Osteoblast (primary cell): ENCODE data around the gene KRTAP5-10. TPM values are rescaled to one million over a fixed set of nuclear protein-coding genes. Genes with fewer than 3 reads are reported as not detected.
"Not testable (repeated sequence)": the region's sequence is repeated elsewhere in the genome, so short reads cannot be mapped to it uniquely, and the experiment has no call there.

Source experiments
- DNase-seq: peaks from one replicate; pipeline ENCODE4 v3.0.0; 2011; ENCODE audit warnings: low spot score, mixed read lengths; ENCODE audit not compliant: insufficient read length; ENCODE audit errors: missing footprints
- H2AFZ ChIP-seq: 2 replicates; pipeline ENCODE4 v1.6.0; 2011; ENCODE audit warnings: mild to moderate bottlenecking, low read length
- H3K27ac ChIP-seq: 2 replicates; pipeline ENCODE4 v1.5.1; 2011; ENCODE audit warnings: mild to moderate bottlenecking, low read depth, low read length, moderate library complexity
- H3K27me3 ChIP-seq: 2 replicates; pipeline ENCODE4 v1.6.0; 2012; ENCODE audit warnings: mild to moderate bottlenecking, control low read depth, inconsistent platforms, low read length, moderate library complexity; ENCODE audit not compliant: insufficient read depth
- H3K36me3 ChIP-seq: 2 replicates; pipeline ENCODE4 v1.5.1; 2011; ENCODE audit warnings: mild to moderate bottlenecking, low read length, control low read depth, moderate library complexity; ENCODE audit not compliant: insufficient read depth
- H3K4me1 ChIP-seq: 2 replicates; pipeline ENCODE4 v1.5.1; 2011; ENCODE audit warnings: mild to moderate bottlenecking, low read length, control low read depth, moderate library complexity; ENCODE audit not compliant: insufficient read depth
- H3K4me2 ChIP-seq: 2 replicates; pipeline ENCODE4 v1.6.0; 2011; ENCODE audit warnings: mild to moderate bottlenecking, low read length; ENCODE audit not compliant: insufficient read depth
- H3K4me3 ChIP-seq: fragments of 200-600 bp; sonication (generic); 3 replicates; pipeline ENCODE4 v1.5.1; 2012; ENCODE audit warnings: mild to moderate bottlenecking, low read length, inconsistent platforms; ENCODE audit not compliant: insufficient read depth
- H3K79me2 ChIP-seq: 2 replicates; pipeline ENCODE4 v1.6.0; 2012; ENCODE audit warnings: mild to moderate bottlenecking, low read length, control low read depth, inconsistent platforms; ENCODE audit not compliant: insufficient read depth
- H3K9me3 ChIP-seq: 2 replicates; pipeline ENCODE4 v1.5.1; 2011; ENCODE audit warnings: low read depth, low read length, control low read depth
- H4K20me1 ChIP-seq: 2 replicates; pipeline ENCODE4 v1.6.0; 2012; ENCODE audit warnings: mild to moderate bottlenecking, low read length, control low read depth; ENCODE audit not compliant: insufficient read depth
- CTCF ChIP-seq: IDR thresholded peaks from 2 replicates; pipeline ENCODE4 v1.5.1; 2011; ENCODE audit warnings: mild to moderate bottlenecking, low read depth, low read length, moderate library complexity; ENCODE audit errors: extremely low read depth
- total RNA-seq: library from RNA; depleted of rRNA; stranded (reverse); fragments of >200 nt; gene quantifications from 2 replicates; pipeline ENCODE4 v1.2.3, GENCODE V29; 2012

KRTAP5-10 gene
- total RNA-seq, 1 donor, result 0.36 TPM

GRCh38 chr11:71572811-71573210 is 7.4 kb downstream of the KRTAP5-10 start:
- H3K79me2 ChIP-seq, result no peaks in the 10 kb centered on the region
- no peaks in the 10 kb centered on the region for H3K36me3 ChIP-seq
- no peak overlapping the region for H2AFZ ChIP-seq
- H3K4me2 ChIP-seq, result no peak overlapping the region
- no peaks in the 10 kb centered on the region for H3K9me3 ChIP-seq
- peak; percentile 39 for DNase-seq
- H3K27ac ChIP-seq, result no peak overlapping the region
- peaks cover 33% of the 10 kb centered on the region for H3K27me3 ChIP-seq
- TF ChIP-seq CTCF, result no peak
- no peak overlapping the region for H3K4me3 ChIP-seq
- H3K4me1 ChIP-seq, result no peaks in the 10 kb centered on the region
- no peaks in the 10 kb centered on the region for H4K20me1 ChIP-seq

- Histone ChIP-seq H2AFZ (no peak overlapping the region), H4K20me1 (no peaks in the 10 kb centered on the region), H3K27ac (no peak overlapping the region), H3K4me2 (no peak overlapping the region), H3K9me3 (no peaks in the 10 kb centered on the region), H3K79me2 (no peaks in the 10 kb centered on the region), H3K27me3 (peaks cover 29% of the 10 kb centered on the region), H3K4me3 (no peak overlapping the region), H3K36me3 (no peaks in the 10 kb centered on the region), H3K4me1 (no peaks in the 10 kb centered on the region)
- TF ChIP-seq CTCF, result no peak
- no peak for DNase-seq
Measured at GRCh38 chr11:71574418-71574817, 9.1 kb downstream of the KRTAP5-10 start.

GRCh38 chr11:71575723-71576424 is 10.5 kb downstream of the KRTAP5-10 start:
- Histone ChIP-seq H3K79me2 (no peaks in the 10 kb centered on the region), H3K9me3 (no peaks in the 10 kb centered on the region), H3K4me2 (no peak overlapping the region), H3K27me3 (peaks cover 29% of the 10 kb centered on the region), H2AFZ (no peak overlapping the region), H3K36me3 (no peaks in the 10 kb centered on the region), H3K4me1 (no peaks in the 10 kb centered on the region), H3K4me3 (no peak overlapping the region), H4K20me1 (no peaks in the 10 kb centered on the region), H3K27ac (no peak overlapping the region)
- DNase-seq, result no peak
- no peak for TF ChIP-seq CTCF

GRCh38 chr11:71576688-71577465 is 11.5 kb downstream of the KRTAP5-10 start:
- not testable (repeated sequence) for H3K4me2 ChIP-seq, H3K4me3 ChIP-seq, H3K36me3 ChIP-seq, DNase-seq, H2AFZ ChIP-seq, H3K79me2 ChIP-seq, H4K20me1 ChIP-seq, H3K9me3 ChIP-seq, H3K4me1 ChIP-seq, H3K27ac ChIP-seq
- H3K27me3 ChIP-seq, result peaks cover 29% of the 10 kb centered on the region
